Osteoblast (primary cell): Measurements from ENCODE around the gene CIITA. TPM values are rescaled to one million over a fixed set of nuclear protein-coding genes. Genes with fewer than 3 reads are reported as not detected.

Experiments used
- DNase-seq: peaks from one replicate; pipeline ENCODE4 v3.0.0; 2011; ENCODE audit warnings: low spot score, mixed read lengths; ENCODE audit not compliant: insufficient read length; ENCODE audit errors: missing footprints
- H2AFZ ChIP-seq: 2 replicates; pipeline ENCODE4 v1.6.0; 2011; ENCODE audit warnings: mild to moderate bottlenecking, low read length
- H3K27ac ChIP-seq: 2 replicates; pipeline ENCODE4 v1.5.1; 2011; ENCODE audit warnings: mild to moderate bottlenecking, low read depth, low read length, moderate library complexity
- H3K27me3 ChIP-seq: 2 replicates; pipeline ENCODE4 v1.6.0; 2012; ENCODE audit warnings: mild to moderate bottlenecking, control low read depth, inconsistent platforms, low read length, moderate library complexity; ENCODE audit not compliant: insufficient read depth
- H3K36me3 ChIP-seq: 2 replicates; pipeline ENCODE4 v1.5.1; 2011; ENCODE audit warnings: mild to moderate bottlenecking, low read length, control low read depth, moderate library complexity; ENCODE audit not compliant: insufficient read depth
- H3K4me1 ChIP-seq: 2 replicates; pipeline ENCODE4 v1.5.1; 2011; ENCODE audit warnings: mild to moderate bottlenecking, low read length, control low read depth, moderate library complexity; ENCODE audit not compliant: insufficient read depth
- H3K4me2 ChIP-seq: 2 replicates; pipeline ENCODE4 v1.6.0; 2011; ENCODE audit warnings: mild to moderate bottlenecking, low read length; ENCODE audit not compliant: insufficient read depth
- H3K4me3 ChIP-seq: fragments of 200-600 bp; sonication (generic); 3 replicates; pipeline ENCODE4 v1.5.1; 2012; ENCODE audit warnings: mild to moderate bottlenecking, low read length, inconsistent platforms; ENCODE audit not compliant: insufficient read depth
- H3K79me2 ChIP-seq: 2 replicates; pipeline ENCODE4 v1.6.0; 2012; ENCODE audit warnings: mild to moderate bottlenecking, low read length, control low read depth, inconsistent platforms; ENCODE audit not compliant: insufficient read depth
- H3K9me3 ChIP-seq: 2 replicates; pipeline ENCODE4 v1.5.1; 2011; ENCODE audit warnings: low read depth, low read length, control low read depth
- H4K20me1 ChIP-seq: 2 replicates; pipeline ENCODE4 v1.6.0; 2012; ENCODE audit warnings: mild to moderate bottlenecking, low read length, control low read depth; ENCODE audit not compliant: insufficient read depth
- CTCF ChIP-seq: IDR thresholded peaks from 2 replicates; pipeline ENCODE4 v1.5.1; 2011; ENCODE audit warnings: mild to moderate bottlenecking, low read depth, low read length, moderate library complexity; ENCODE audit errors: extremely low read depth
- total RNA-seq: library from RNA; depleted of rRNA; stranded (reverse); fragments of >200 nt; gene quantifications from 2 replicates; pipeline ENCODE4 v1.2.3, GENCODE V29; 2012

CIITA gene
- total RNA-seq, 1 donor = 2.5 TPM

GRCh38 chr16:10840703-10841102 is 36.3 kb upstream of the CIITA start:
- Histone ChIP-seq H3K4me2 (peak overlapping the region; percentile 37), H3K9me3 (no peaks in the 10 kb centered on the region), H2AFZ (no peak overlapping the region), H3K4me3 (peak overlapping the region; percentile 20), H3K27ac (no peak overlapping the region), H3K4me1 (no peaks in the 10 kb centered on the region), H4K20me1 (no peaks in the 10 kb centered on the region), H3K27me3 (peaks cover 50% of the 10 kb centered on the region), H3K36me3 (no peaks in the 10 kb centered on the region), H3K79me2 (no peaks in the 10 kb centered on the region)
- TF ChIP-seq CTCF = no peak
- no peak for DNase-seq

- no peaks in the 10 kb centered on the region for H3K36me3 ChIP-seq
- no peak for TF ChIP-seq CTCF
- H3K4me1 ChIP-seq = no peaks in the 10 kb centered on the region
- H3K9me3 ChIP-seq = no peaks in the 10 kb centered on the region
- no peak overlapping the region for H2AFZ ChIP-seq
- no peak overlapping the region for H3K27ac ChIP-seq
- no peak overlapping the region for H3K4me3 ChIP-seq
- DNase-seq = no peak
- H3K4me2 ChIP-seq = no peak overlapping the region
- no peaks in the 10 kb centered on the region for H3K79me2 ChIP-seq
- no peaks in the 10 kb centered on the region for H4K20me1 ChIP-seq
- peaks cover 15% of the 10 kb centered on the region for H3K27me3 ChIP-seq
These were observed 30.6 kb upstream of the CIITA start for GRCh38 chr16:10846213-10846998.

GRCh38 chr16:10847176-10847575 is 29.8 kb upstream of the CIITA start:
- Histone ChIP-seq H3K27me3 (peaks cover 8% of the 10 kb centered on the region), H3K79me2 (no peaks in the 10 kb centered on the region), H3K4me1 (no peaks in the 10 kb centered on the region), H3K4me3 (no peak overlapping the region), H3K36me3 (no peaks in the 10 kb centered on the region), H4K20me1 (no peaks in the 10 kb centered on the region), H3K4me2 (no peak overlapping the region), H3K27ac (no peak overlapping the region), H3K9me3 (no peaks in the 10 kb centered on the region), H2AFZ (no peak overlapping the region)
- DNase-seq = no peak
- TF ChIP-seq CTCF = no peak

GRCh38 chr16:10849736-10850477 is 27.1 kb upstream of the CIITA start:
- Histone ChIP-seq H3K4me3 (no peak overlapping the region), H3K79me2 (no peaks in the 10 kb centered on the region), H2AFZ (no peak overlapping the region), H3K9me3 (no peaks in the 10 kb centered on the region), H4K20me1 (no peaks in the 10 kb centered on the region), H3K4me2 (no peak overlapping the region), H3K36me3 (no peaks in the 10 kb centered on the region), H3K27ac (no peak overlapping the region), H3K4me1 (no peaks in the 10 kb centered on the region), H3K27me3 (peaks cover 8% of the 10 kb centered on the region)
- TF ChIP-seq CTCF = no peak
- no peak for DNase-seq
